ENCODE measurements around the gene ATP6V0B.

DNA sequence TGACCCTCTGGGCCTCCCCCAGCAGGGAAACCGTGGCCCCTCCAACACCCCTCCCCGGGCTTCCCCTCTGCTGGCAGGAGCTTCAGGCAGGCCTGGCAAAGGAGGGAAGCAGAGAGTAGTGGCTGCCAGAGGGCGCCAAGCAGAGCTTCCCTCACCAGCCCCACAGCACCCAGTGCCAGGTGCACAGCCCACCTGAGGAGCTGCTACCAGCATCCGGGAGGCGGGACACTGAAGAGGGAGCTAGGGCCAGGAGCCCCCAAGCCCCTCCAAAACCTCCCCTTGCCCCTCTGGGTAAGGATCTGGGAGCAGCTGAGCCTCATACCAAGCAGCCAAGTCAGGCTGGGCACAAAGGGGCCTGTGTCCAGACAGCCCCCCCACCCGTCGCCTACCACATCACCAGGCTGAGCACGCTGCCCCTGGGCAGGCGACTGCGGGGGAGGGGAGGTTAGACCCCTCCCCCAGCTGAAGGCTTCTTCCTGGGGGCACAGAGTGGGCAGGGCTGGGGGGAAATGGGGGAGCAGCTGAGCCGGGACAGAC lies 36.2 kb downstream of the ATP6V0B start:
- TF ChIP-seq CEBPB (IDR thresholded peaks at IDR 0.05) (no peak), CHD4 (IDR thresholded peaks at IDR 0.05; ENCODE audit: borderline replicate concordance) (no peak), POLR2A (IDR thresholded peaks at IDR 0.05; ENCODE audit: low read length) (no peak), RFX5 (IDR thresholded peaks at IDR 0.05) (no peak)
- TF ChIP-seq, protein P1, sequence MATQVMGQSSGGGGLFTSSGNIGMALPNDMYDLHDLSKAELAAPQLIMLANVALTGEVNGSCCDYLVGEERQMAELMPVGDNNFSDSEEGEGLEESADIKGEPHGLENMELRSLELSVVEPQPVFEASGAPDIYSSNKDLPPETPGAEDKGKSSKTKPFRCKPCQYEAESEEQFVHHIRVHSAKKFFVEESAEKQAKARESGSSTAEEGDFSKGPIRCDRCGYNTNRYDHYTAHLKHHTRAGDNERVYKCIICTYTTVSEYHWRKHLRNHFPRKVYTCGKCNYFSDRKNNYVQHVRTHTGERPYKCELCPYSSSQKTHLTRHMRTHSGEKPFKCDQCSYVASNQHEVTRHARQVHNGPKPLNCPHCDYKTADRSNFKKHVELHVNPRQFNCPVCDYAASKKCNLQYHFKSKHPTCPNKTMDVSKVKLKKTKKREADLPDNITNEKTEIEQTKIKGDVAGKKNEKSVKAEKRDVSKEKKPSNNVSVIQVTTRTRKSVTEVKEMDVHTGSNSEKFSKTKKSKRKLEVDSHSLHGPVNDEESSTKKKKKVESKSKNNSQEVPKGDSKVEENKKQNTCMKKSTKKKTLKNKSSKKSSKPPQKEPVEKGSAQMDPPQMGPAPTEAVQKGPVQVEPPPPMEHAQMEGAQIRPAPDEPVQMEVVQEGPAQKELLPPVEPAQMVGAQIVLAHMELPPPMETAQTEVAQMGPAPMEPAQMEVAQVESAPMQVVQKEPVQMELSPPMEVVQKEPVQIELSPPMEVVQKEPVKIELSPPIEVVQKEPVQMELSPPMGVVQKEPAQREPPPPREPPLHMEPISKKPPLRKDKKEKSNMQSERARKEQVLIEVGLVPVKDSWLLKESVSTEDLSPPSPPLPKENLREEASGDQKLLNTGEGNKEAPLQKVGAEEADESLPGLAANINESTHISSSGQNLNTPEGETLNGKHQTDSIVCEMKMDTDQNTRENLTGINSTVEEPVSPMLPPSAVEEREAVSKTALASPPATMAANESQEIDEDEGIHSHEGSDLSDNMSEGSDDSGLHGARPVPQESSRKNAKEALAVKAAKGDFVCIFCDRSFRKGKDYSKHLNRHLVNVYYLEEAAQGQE (IDR thresholded peaks at IDR 0.05): no peak
- TF ChIP-seq, protein P2, sequence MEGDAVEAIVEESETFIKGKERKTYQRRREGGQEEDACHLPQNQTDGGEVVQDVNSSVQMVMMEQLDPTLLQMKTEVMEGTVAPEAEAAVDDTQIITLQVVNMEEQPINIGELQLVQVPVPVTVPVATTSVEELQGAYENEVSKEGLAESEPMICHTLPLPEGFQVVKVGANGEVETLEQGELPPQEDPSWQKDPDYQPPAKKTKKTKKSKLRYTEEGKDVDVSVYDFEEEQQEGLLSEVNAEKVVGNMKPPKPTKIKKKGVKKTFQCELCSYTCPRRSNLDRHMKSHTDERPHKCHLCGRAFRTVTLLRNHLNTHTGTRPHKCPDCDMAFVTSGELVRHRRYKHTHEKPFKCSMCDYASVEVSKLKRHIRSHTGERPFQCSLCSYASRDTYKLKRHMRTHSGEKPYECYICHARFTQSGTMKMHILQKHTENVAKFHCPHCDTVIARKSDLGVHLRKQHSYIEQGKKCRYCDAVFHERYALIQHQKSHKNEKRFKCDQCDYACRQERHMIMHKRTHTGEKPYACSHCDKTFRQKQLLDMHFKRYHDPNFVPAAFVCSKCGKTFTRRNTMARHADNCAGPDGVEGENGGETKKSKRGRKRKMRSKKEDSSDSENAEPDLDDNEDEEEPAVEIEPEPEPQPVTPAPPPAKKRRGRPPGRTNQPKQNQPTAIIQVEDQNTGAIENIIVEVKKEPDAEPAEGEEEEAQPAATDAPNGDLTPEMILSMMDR (IDR thresholded peaks at IDR 0.05): no peak

Data from A549 (cell line).